Activated CD8-positive, alpha-beta memory T cell treated with anti-CD3 and anti-CD28 coated beads, Interleukin-2, amount 50 U/mL, for 24 hours (primary cell): ENCODE data around the gene IRF7.
"Not testable (repeated sequence)": the region's sequence is repeated elsewhere in the genome, so short reads cannot be mapped to it uniquely, and the experiment has no call there.

Experiments used
- DNase-seq: peaks from one replicate; pipeline ENCODE4 v3.0.0-alpha.2; 2020; ENCODE audit errors: extremely low read depth

The IRF7 gene

GRCh38 chr11:581342-581741, 34.4 kb downstream of the IRF7 start:
- DNase-seq: no peak

- DNase-seq: no peak
Measured at GRCh38 chr11:579830-580601, 35.7 kb downstream of the IRF7 start.

GRCh38 chr11:578276-579035, 37.3 kb downstream of the IRF7 start:
- no peak for DNase-seq

GRCh38 chr11:577611-577894, 38.2 kb downstream of the IRF7 start:
- no peak for DNase-seq

GRCh38 chr11:576811-577610, 38.7 kb downstream of the IRF7 start:
- DNase-seq: no peak

- peak; percentile 79 for DNase-seq
Measured at GRCh38 chr11:575996-576768, 39.6 kb downstream of the IRF7 start, which contains the start of gene PHRF1. Gene PHRF1 (plus strand): TSS chr11:576470. CDS start chr11:581513, 5,043 bp downstream.

- no peak for DNase-seq
Measured at GRCh38 chr11:575313-575995, 40.3 kb downstream of the IRF7 start.

GRCh38 chr11:574632-575312, 41.0 kb downstream of the IRF7 start:
- DNase-seq: no peak

GRCh38 chr11:574031-574570, 41.6 kb downstream of the IRF7 start:
- DNase-seq: not testable (repeated sequence)

- DNase-seq: no peak
Measured at GRCh38 chr11:573146-573759, 42.5 kb downstream of the IRF7 start.

GRCh38 chr11:571802-572185, 44.0 kb downstream of the IRF7 start:
- DNase-seq: no peak

GRCh38 chr11:569158-569885, 46.4 kb downstream of the IRF7 start:
- no peak for DNase-seq

- DNase-seq: peak; percentile 66
Measured at GRCh38 chr11:568306-569157, 47.2 kb downstream of the IRF7 start.

- no peak for DNase-seq
Measured at GRCh38 chr11:567629-568292, 48.0 kb downstream of the IRF7 start.

GRCh38 chr11:567011-567628, 48.6 kb downstream of the IRF7 start:
- DNase-seq: no peak

- DNase-seq: no peak
Measured at GRCh38 chr11:565921-566509, 49.7 kb downstream of the IRF7 start.
